ENCODE data around the gene PHACTR1.

- TF ChIP-seq, protein P1, sequence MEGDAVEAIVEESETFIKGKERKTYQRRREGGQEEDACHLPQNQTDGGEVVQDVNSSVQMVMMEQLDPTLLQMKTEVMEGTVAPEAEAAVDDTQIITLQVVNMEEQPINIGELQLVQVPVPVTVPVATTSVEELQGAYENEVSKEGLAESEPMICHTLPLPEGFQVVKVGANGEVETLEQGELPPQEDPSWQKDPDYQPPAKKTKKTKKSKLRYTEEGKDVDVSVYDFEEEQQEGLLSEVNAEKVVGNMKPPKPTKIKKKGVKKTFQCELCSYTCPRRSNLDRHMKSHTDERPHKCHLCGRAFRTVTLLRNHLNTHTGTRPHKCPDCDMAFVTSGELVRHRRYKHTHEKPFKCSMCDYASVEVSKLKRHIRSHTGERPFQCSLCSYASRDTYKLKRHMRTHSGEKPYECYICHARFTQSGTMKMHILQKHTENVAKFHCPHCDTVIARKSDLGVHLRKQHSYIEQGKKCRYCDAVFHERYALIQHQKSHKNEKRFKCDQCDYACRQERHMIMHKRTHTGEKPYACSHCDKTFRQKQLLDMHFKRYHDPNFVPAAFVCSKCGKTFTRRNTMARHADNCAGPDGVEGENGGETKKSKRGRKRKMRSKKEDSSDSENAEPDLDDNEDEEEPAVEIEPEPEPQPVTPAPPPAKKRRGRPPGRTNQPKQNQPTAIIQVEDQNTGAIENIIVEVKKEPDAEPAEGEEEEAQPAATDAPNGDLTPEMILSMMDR (IDR thresholded peaks at IDR 0.05), result no peak
- no peak for TF ChIP-seq POLR2AphosphoS5 (IDR thresholded peaks at IDR 0.05; ENCODE audit: insufficient read depth in 1 of 2, low read depth in 1 of 2)
Measured at GRCh38 chr6:12931639-12932038, 215.1 kb downstream of the PHACTR1 start.
